Calu3 (cell line): ENCODE measurements around the gene UBC. TPM values are rescaled to one million over a fixed set of nuclear protein-coding genes. Genes with fewer than 3 reads are reported as not detected.

ENCODE experiments used
- BruUV-seq: library from RNA; stranded (reverse); fragments of 400-500 nt; replicated peaks from 2 replicates; lab custom pipeline; 2021; lab: Mats Ljungman, UMichigan
- CTCF ChIA-PET: fragments of 300-600 bp; sonication (Branson Sonifier 250); formaldehyde crosslinking; loops from one replicate; lab custom pipeline; 2022; ENCODE audit warnings: antibody characterized with exemption; lab: Charles Lee
- DNase-seq: peaks from one replicate; pipeline ENCODE4 v3.0.0; 2022
- H3K27ac Mint-ChIP-seq: one replicate; pipeline ENCODE4 v1.8.0; 2022; ENCODE audit warnings: mixed read lengths; ENCODE audit not compliant: unreplicated experiment
- H3K27me3 Mint-ChIP-seq: one replicate; pipeline ENCODE4 v1.8.0; 2022; ENCODE audit warnings: mixed read lengths; ENCODE audit not compliant: unreplicated experiment
- H3K36me3 Mint-ChIP-seq: one replicate; pipeline ENCODE4 v1.8.0; 2022; ENCODE audit warnings: mild to moderate bottlenecking, moderate library complexity, mixed read lengths; ENCODE audit not compliant: insufficient read depth, unreplicated experiment
- H3K4me1 Mint-ChIP-seq: one replicate; pipeline ENCODE4 v1.8.0; 2022; ENCODE audit warnings: mild to moderate bottlenecking, low read depth, mixed read lengths; ENCODE audit not compliant: unreplicated experiment
- H3K4me3 Mint-ChIP-seq: one replicate; pipeline ENCODE4 v1.8.0; 2022; ENCODE audit warnings: mild to moderate bottlenecking, low read depth, moderate library complexity, mixed read lengths; ENCODE audit not compliant: unreplicated experiment
- H3K9me3 Mint-ChIP-seq: one replicate; pipeline ENCODE4 v1.8.0; 2022; ENCODE audit warnings: low read depth, mixed read lengths; ENCODE audit not compliant: unreplicated experiment
- intact Hi-C: fragments of 100-400 bp; cut with micrococcal nuclease; formaldehyde crosslinking; loops from one replicate; pipeline ENCODE4 v1.10.0; 2022; ENCODE audit not compliant: unreplicated experiment
- total RNA-seq: library from RNA; stranded (reverse); gene quantifications from 2 replicates; pipeline ENCODE4 v1.2.3, GENCODE V29; 2022
- TF ChIP-seq, protein P1 (sequence below): fragments of 200-600 bp; IDR thresholded peaks from one replicate; pipeline ENCODE4 v1.8.0; 2022; ENCODE audit warnings: antibody characterized with exemption; ENCODE audit not compliant: unreplicated experiment

Gene UBC
- total RNA-seq, 1 experiment from 2014 or later = 1,247 TPM

DNA sequence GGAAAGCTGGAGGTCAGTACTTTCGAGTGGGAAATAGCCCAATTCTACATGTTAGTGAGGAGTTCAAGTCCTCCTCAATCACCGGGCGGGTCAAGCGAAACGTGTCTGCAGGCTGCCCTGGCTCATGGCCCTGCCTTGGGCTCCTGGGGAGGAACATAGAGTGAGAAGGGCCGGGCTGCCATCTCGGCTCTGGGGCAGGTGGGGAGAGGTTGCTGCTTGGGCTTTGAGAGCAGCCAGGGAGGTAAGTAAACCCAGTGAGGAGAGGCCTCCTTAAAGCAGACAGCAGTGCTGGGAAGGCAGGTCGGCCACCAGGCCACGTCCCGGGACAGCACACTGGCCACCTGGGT lies 32.0 kb upstream of the UBC start:
- H3K4me3 Mint-ChIP-seq = no peak overlapping the region
- TF ChIP-seq, protein P1, sequence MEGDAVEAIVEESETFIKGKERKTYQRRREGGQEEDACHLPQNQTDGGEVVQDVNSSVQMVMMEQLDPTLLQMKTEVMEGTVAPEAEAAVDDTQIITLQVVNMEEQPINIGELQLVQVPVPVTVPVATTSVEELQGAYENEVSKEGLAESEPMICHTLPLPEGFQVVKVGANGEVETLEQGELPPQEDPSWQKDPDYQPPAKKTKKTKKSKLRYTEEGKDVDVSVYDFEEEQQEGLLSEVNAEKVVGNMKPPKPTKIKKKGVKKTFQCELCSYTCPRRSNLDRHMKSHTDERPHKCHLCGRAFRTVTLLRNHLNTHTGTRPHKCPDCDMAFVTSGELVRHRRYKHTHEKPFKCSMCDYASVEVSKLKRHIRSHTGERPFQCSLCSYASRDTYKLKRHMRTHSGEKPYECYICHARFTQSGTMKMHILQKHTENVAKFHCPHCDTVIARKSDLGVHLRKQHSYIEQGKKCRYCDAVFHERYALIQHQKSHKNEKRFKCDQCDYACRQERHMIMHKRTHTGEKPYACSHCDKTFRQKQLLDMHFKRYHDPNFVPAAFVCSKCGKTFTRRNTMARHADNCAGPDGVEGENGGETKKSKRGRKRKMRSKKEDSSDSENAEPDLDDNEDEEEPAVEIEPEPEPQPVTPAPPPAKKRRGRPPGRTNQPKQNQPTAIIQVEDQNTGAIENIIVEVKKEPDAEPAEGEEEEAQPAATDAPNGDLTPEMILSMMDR = no peak
- intact Hi-C loops = no loop called here
- CTCF ChIA-PET = no interaction called here
- H3K27me3 Mint-ChIP-seq = no peaks in the 10 kb centered on the region
- H3K36me3 Mint-ChIP-seq = peaks cover 62% of the 10 kb centered on the region
- no peak for DNase-seq
- H3K27ac Mint-ChIP-seq = no peak overlapping the region
- no peaks in the 10 kb centered on the region for H3K4me1 Mint-ChIP-seq
- BruUV-seq = no TSS peak
- no peaks in the 10 kb centered on the region for H3K9me3 Mint-ChIP-seq

DNA sequence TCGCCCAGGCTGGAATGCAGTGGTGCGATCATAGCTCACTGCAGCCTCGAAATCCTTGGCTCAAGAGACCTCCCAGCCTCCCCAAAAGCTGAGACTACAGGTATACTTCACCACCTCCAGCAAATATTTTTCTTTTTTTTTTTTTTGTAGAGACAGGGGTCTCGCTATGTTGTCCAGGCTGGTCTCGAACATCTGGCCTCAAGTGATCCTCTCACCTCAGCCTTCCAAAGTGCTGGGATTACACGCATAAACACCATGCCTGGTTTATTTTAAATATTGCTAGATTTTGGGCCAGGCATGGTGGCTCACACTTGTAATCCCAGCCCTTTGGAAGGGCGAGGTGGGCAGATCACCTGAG lies 26.7 kb upstream of the UBC start:
- intact Hi-C loops = no loop called here
- H3K4me3 Mint-ChIP-seq = no peak overlapping the region
- H3K4me1 Mint-ChIP-seq = peaks cover 14% of the 10 kb centered on the region
- H3K9me3 Mint-ChIP-seq = no peaks in the 10 kb centered on the region
- TF ChIP-seq, protein P1 = no peak
- H3K27ac Mint-ChIP-seq = no peak overlapping the region
- CTCF ChIA-PET = interaction anchor here (0.6 to 4.9 kb wide), 10 partner anchors 13 to 262 kb away, joined by 3 to 91 read pairs (median 8); no protein-coding TSS in a partner anchor
- no peaks in the 10 kb centered on the region for H3K27me3 Mint-ChIP-seq
- BruUV-seq = no TSS peak
- peaks cover 20% of the 10 kb centered on the region for H3K36me3 Mint-ChIP-seq
- no peak for DNase-seq

DNA sequence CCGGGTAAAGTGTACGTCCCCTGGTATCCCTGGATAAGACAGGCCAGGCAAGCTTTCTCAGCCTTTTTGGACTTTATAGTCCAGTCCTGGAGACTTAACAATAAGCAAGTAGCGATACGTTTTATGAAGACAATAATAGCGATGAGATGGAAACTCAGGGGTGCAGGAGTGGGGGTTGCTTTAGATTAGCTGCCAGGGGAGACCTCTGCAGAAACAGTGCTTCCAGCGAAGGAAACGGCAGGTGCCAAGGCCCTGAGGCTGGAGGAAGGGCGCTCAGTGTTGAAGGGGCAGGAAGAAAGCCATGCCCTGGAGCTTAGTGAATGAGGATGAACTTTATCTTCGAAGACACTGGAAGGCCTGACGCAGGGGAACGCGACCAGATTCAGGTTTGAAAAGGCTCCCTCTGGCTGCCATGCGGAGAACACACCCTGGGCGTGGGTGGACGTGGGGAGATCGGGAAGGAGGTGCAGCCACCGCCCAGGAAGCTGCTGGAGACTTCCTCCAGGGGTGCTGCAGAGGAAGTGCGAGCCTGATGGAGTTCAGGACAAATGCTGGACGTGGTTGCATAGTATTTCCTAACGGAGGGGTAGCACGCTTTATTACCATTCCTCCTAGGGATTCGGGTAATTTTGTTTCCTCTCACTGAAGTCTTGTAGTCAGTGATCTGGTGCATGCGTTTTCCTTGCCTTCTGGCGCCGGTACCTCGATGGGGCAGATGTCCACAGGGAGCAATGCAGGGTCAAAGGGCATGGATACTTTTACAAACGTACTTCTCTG lies 26.1 kb upstream of the UBC start:
- H3K36me3 Mint-ChIP-seq = peaks cover 15% of the 10 kb centered on the region
- DNase-seq = peak; percentile 93
- no peaks in the 10 kb centered on the region for H3K9me3 Mint-ChIP-seq
- intact Hi-C loops = no loop called here
- no peak overlapping the region for H3K4me3 Mint-ChIP-seq
- no peaks in the 10 kb centered on the region for H3K27me3 Mint-ChIP-seq
- BruUV-seq = no TSS peak
- peaks cover 20% of the 10 kb centered on the region for H3K4me1 Mint-ChIP-seq
- no peak overlapping the region for H3K27ac Mint-ChIP-seq
- TF ChIP-seq, protein P1 = peak; percentile 80
- CTCF ChIA-PET = interaction anchor here (0.6 to 4.9 kb wide), 15 partner anchors 10 to 263 kb away, joined by 3 to 91 read pairs (median 4); no protein-coding TSS in a partner anchor

DNA sequence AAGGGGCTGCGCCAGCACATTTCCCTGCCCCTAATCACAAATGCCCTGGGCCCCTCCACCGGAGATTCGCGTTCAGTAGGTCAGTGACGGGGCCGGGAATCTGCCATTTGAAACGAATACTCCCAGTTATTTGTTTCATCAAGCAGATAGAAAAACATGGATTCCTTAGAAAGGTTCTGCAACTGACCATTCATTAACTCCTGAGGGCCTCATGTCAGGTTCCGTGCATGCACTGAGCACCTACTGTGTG lies 25.6 kb upstream of the UBC start:
- TF ChIP-seq, protein P1 = no peak
- H3K9me3 Mint-ChIP-seq = no peaks in the 10 kb centered on the region
- peaks cover 17% of the 10 kb centered on the region for H3K36me3 Mint-ChIP-seq
- no peak for DNase-seq
- peaks cover 22% of the 10 kb centered on the region for H3K4me1 Mint-ChIP-seq
- intact Hi-C loops = no loop called here
- BruUV-seq = TSS peak; percentile 100
- H3K27ac Mint-ChIP-seq = no peak overlapping the region
- H3K27me3 Mint-ChIP-seq = no peaks in the 10 kb centered on the region
- CTCF ChIA-PET = interaction anchor here (0.6 to 4.9 kb wide), 14 partner anchors 10 to 962 kb away, joined by 3 to 91 read pairs (median 5); no protein-coding TSS in a partner anchor
- no peak overlapping the region for H3K4me3 Mint-ChIP-seq
